GM23338 (cell line): ENCODE results near the gene RIPOR3.

Experiments
- CREB1 ChIP-seq: fragments of 250-450 bp; sonication (Bioruptor Pico); IDR thresholded peaks from 2 replicates; pipeline ENCODE4 v1.5.0; 2020; ENCODE audit warnings: low read depth, mild to moderate bottlenecking, moderate library complexity
- CTCF ChIP-seq, 2 experiments: fragments of 200-600 bp in 1 of 2; sonication (generic) in 1 of 2; conservative IDR thresholded peaks; 2 replicates each; pipeline versions ENCODE4 v1.5.1 to v1.6.1; 2016 to 2017; ENCODE audit warnings: antibody characterized with exemption in 2 of 2, low read depth in 2 of 2, mild to moderate bottlenecking in 2 of 2, moderate library complexity in 1 of 2
- ETS1 ChIP-seq: IDR thresholded peaks from 2 replicates; pipeline ENCODE4 v1.6.1; 2016; ENCODE audit warnings: antibody characterized with exemption
- EZH2 ChIP-seq: fragments of 200-600 bp; sonication (generic); IDR thresholded peaks from one replicate; pipeline ENCODE4 v1.8.0; 2017; ENCODE audit warnings: antibody characterized with exemption, mild to moderate bottlenecking, low read depth; ENCODE audit not compliant: unreplicated experiment
- EZH2phosphoT487 ChIP-seq: fragments of 200-600 bp; sonication (generic); IDR thresholded peaks from one replicate; pipeline ENCODE4 v1.8.1; 2018; ENCODE audit warnings: antibody characterized with exemption; ENCODE audit not compliant: unreplicated experiment
- NANOG ChIP-seq: IDR thresholded peaks from 2 replicates; pipeline ENCODE4 v1.6.1; 2016; ENCODE audit warnings: antibody characterized with exemption, borderline replicate concordance
- POLR2AphosphoS5 ChIP-seq: IDR thresholded peaks from 2 replicates; pipeline ENCODE4 v1.6.1; 2016; ENCODE audit warnings: antibody characterized with exemption, low read depth
- STAT1 ChIP-seq: IDR thresholded peaks from one replicate; pipeline ENCODE4 v1.6.1; 2016; ENCODE audit warnings: antibody characterized with exemption; ENCODE audit not compliant: unreplicated experiment
- ZNF331 ChIP-seq: fragments of 250-450 bp; sonication (Bioruptor Pico); IDR thresholded peaks from 2 replicates; pipeline ENCODE4 v1.5.0; 2020; ENCODE audit warnings: low read depth, mild to moderate bottlenecking, moderate library complexity
- TF ChIP-seq, protein P1 (sequence below): IDR thresholded peaks from one replicate; pipeline ENCODE4 v1.6.1; 2018; ENCODE audit warnings: antibody characterized with exemption; ENCODE audit not compliant: unreplicated experiment

DNA sequence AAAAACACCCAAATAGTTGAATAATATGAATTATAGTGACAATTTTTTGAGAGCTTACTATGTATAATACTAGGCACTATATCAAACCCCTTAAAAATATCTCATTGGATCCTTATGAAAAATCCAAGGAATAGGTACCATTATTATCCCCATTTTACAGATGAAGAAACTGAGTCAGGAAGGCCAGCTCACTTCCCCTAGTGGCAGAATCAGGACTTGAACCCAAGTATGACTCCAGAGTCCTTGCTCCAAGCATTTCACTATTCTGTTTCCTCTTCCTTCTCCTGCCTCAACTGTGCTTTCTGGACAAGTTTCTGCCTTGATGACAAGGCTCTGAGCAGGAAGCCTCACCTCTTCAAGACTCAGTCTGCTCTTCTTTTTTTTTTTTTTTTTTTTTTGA, 29.2 kb upstream of the RIPOR3 start:
- no peak for TF ChIP-seq EZH2phosphoT487
- TF ChIP-seq CTCF (conservative IDR thresholded peaks at IDR 0.05; ENCODE audit: low read depth in 2 of 2), result no peak
- no peak for TF ChIP-seq ETS1
- no peak for TF ChIP-seq POLR2AphosphoS5
- TF ChIP-seq, protein P1, sequence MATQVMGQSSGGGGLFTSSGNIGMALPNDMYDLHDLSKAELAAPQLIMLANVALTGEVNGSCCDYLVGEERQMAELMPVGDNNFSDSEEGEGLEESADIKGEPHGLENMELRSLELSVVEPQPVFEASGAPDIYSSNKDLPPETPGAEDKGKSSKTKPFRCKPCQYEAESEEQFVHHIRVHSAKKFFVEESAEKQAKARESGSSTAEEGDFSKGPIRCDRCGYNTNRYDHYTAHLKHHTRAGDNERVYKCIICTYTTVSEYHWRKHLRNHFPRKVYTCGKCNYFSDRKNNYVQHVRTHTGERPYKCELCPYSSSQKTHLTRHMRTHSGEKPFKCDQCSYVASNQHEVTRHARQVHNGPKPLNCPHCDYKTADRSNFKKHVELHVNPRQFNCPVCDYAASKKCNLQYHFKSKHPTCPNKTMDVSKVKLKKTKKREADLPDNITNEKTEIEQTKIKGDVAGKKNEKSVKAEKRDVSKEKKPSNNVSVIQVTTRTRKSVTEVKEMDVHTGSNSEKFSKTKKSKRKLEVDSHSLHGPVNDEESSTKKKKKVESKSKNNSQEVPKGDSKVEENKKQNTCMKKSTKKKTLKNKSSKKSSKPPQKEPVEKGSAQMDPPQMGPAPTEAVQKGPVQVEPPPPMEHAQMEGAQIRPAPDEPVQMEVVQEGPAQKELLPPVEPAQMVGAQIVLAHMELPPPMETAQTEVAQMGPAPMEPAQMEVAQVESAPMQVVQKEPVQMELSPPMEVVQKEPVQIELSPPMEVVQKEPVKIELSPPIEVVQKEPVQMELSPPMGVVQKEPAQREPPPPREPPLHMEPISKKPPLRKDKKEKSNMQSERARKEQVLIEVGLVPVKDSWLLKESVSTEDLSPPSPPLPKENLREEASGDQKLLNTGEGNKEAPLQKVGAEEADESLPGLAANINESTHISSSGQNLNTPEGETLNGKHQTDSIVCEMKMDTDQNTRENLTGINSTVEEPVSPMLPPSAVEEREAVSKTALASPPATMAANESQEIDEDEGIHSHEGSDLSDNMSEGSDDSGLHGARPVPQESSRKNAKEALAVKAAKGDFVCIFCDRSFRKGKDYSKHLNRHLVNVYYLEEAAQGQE, result no peak
- TF ChIP-seq STAT1, result no peak
- TF ChIP-seq CREB1 (CRISPR knock-in tag), result no peak
- TF ChIP-seq EZH2, result no peak
- TF ChIP-seq NANOG, result no peak
- TF ChIP-seq ZNF331, result no peak
